Glutamatergic neuron (in vitro differentiated cells): ENCODE measurements around the gene C2orf80. TPM values are rescaled to one million over a fixed set of nuclear protein-coding genes. Genes with fewer than 3 reads are reported as not detected.

Source experiments
- DNase-seq: peaks from one replicate; pipeline ENCODE4 v3.0.0; 2022
- H3K27ac Mint-ChIP-seq: one replicate; pipeline ENCODE4 v1.8.0; 2020; ENCODE audit warnings: mild to moderate bottlenecking, mixed read lengths, inconsistent platforms; ENCODE audit not compliant: unreplicated experiment
- H3K27me3 Mint-ChIP-seq: one replicate; pipeline ENCODE4 v1.8.0; 2020; ENCODE audit warnings: mild to moderate bottlenecking, moderate library complexity, mixed read lengths, inconsistent platforms; ENCODE audit not compliant: unreplicated experiment
- H3K36me3 Mint-ChIP-seq: one replicate; pipeline ENCODE4 v1.8.0; 2020; ENCODE audit warnings: mild to moderate bottlenecking, mixed read lengths, inconsistent platforms; ENCODE audit not compliant: unreplicated experiment
- H3K4me1 Mint-ChIP-seq: one replicate; pipeline ENCODE4 v1.8.0; 2020; ENCODE audit warnings: mild to moderate bottlenecking, low read depth, mixed read lengths, inconsistent platforms; ENCODE audit not compliant: unreplicated experiment
- H3K4me3 Mint-ChIP-seq: one replicate; pipeline ENCODE4 v1.8.0; 2020; ENCODE audit warnings: mild to moderate bottlenecking, mixed read lengths, inconsistent platforms; ENCODE audit not compliant: unreplicated experiment
- H3K9me3 Mint-ChIP-seq: one replicate; pipeline ENCODE4 v1.8.0; 2020; ENCODE audit warnings: mild to moderate bottlenecking, moderate library complexity, mixed read lengths, inconsistent platforms; ENCODE audit not compliant: unreplicated experiment
- CTCF ChIP-seq: fragments of 200-600 bp; sonication (generic); IDR thresholded peaks from one replicate; pipeline ENCODE4 v1.5.0; 2021; ENCODE audit not compliant: partially characterized antibody, unreplicated experiment
- total RNA-seq: library from RNA; stranded (reverse); fragmentation: NEBNext Ultra II Directional; extraction: Animal tissue kit (Norgen Biotek cat#: 25700); gene quantifications from one replicate; pipeline ENCODE4 v1.2.1, GENCODE V29; 2021; ENCODE audit not compliant: unreplicated experiment

C2orf80 gene
- total RNA-seq, 1 donor from 2014 or later = not detected

- Mint-ChIP-seq H3K36me3 (peaks cover 12% of the 10 kb centered on the region), H3K4me3 (no peak overlapping the region), H3K27ac (no peak overlapping the region), H3K27me3 (peaks cover 2% of the 10 kb centered on the region), H3K9me3 (peaks cover 4% of the 10 kb centered on the region), H3K4me1 (no peaks in the 10 kb centered on the region)
- no peak for DNase-seq
- no peak for TF ChIP-seq CTCF
Observed at GRCh38 chr2:208135794-208136715, 53.8 kb downstream of the C2orf80 start.

- no peak for DNase-seq
- Mint-ChIP-seq H3K36me3 (peaks cover 12% of the 10 kb centered on the region), H3K4me3 (no peak overlapping the region), H3K27me3 (peaks cover 2% of the 10 kb centered on the region), H3K27ac (no peak overlapping the region), H3K9me3 (peaks cover 4% of the 10 kb centered on the region), H3K4me1 (no peaks in the 10 kb centered on the region)
- TF ChIP-seq CTCF = no peak
Observed at GRCh38 chr2:208134928-208135586, 54.8 kb downstream of the C2orf80 start.

- Mint-ChIP-seq H3K27ac (no peak overlapping the region), H3K9me3 (no peaks in the 10 kb centered on the region), H3K4me1 (no peaks in the 10 kb centered on the region), H3K36me3 (no peaks in the 10 kb centered on the region), H3K27me3 (peaks cover 2% of the 10 kb centered on the region), H3K4me3 (no peak overlapping the region)
- DNase-seq = no peak
- no peak for TF ChIP-seq CTCF
Observed at GRCh38 chr2:208130712-208131110, 59.1 kb downstream of the C2orf80 start.

- TF ChIP-seq CTCF = no peak
- Mint-ChIP-seq H3K4me3 (no peak within 1 kb of the TSS), H3K36me3 (no peaks in the 10 kb centered on the region), H3K9me3 (no peaks in the 10 kb centered on the region), H3K27me3 (peaks cover 2% of the 10 kb centered on the region), H3K4me1 (no peaks in the 10 kb centered on the region), H3K27ac (no peak within 1 kb of the TSS)
- DNase-seq = no peak
Observed at GRCh38 chr2:208129744-208130711, 59.8 kb downstream of the C2orf80 start, which contains the start of gene CRYGC. Gene CRYGC, minus strand, starts transcription at chr2:208129828. Its CDS starts 36 bp downstream, at chr2:208129792.
